ENCODE data around the gene TRMT44.
A peak's percentile ranks its signal among the peaks of the same experiment; 100 is the strongest.

Gene TRMT44

GRCh38 chr4:8469550-8469949 is 29.0 kb downstream of the TRMT44 start:
- no peaks in the 10 kb centered on the region for H3K27me3 ChIP-seq (ENCODE audit: insufficient read depth, low read length)
- H4K8ac ChIP-seq (ENCODE audit: low read depth, low read length): peak overlapping the region; percentile 24
- H3K79me2 ChIP-seq (ENCODE audit: control insufficient read depth, insufficient read depth, low read length, poor library complexity): peaks cover 11% of the 10 kb centered on the region
- H2BK5ac ChIP-seq (ENCODE audit: low read depth, low read length, poor library complexity): no peak overlapping the region
- H3K79me1 ChIP-seq (ENCODE audit: low read length): peaks cover 38% of the 10 kb centered on the region
- DNase-seq: no peak
- peak overlapping the region; percentile 45 for H4K91ac ChIP-seq (ENCODE audit: low read depth, low read length)
- peak overlapping the region; percentile 8 for H3K4ac ChIP-seq (ENCODE audit: low read depth, low read length)
- no peak overlapping the region for H4K12ac ChIP-seq (ENCODE audit: low read depth, low read length)
- no CpG with 5 or more reads among the region's 14 CpGs for WGBS (ENCODE audit: extremely low coverage, insufficient coverage, insufficient read length)
- no peak overlapping the region for H2AFZ ChIP-seq (ENCODE audit: insufficient read depth, low read length, poor library complexity)
- peaks cover 20 to 23% of the 10 kb centered on the region in 2 experiments for H3K4me1 ChIP-seq (ENCODE audit: control insufficient read depth in 1 of 2, insufficient read depth in 2 of 2, low read length in 2 of 2)
- H3K9me3 ChIP-seq (ENCODE audit: insufficient read depth, low read depth, low read length): no peaks in the 10 kb centered on the region
- H2BK120ac ChIP-seq (ENCODE audit: insufficient read depth, low read length, poor library complexity): peak overlapping the region; percentile 19
- H3K9ac ChIP-seq (ENCODE audit: low read length): no peak overlapping the region
- H3K4me3 ChIP-seq (ENCODE audit: low read depth, low read length): no peak overlapping the region
- peak overlapping the region; percentile 30 for H3K14ac ChIP-seq (ENCODE audit: low read length)
- H2BK12ac ChIP-seq (ENCODE audit: low read length): peak overlapping the region; percentile 72
- H2AK5ac ChIP-seq (ENCODE audit: low read length): peak overlapping the region; percentile 65
- H3K18ac ChIP-seq (ENCODE audit: low read length): peak overlapping the region; percentile 62
- peaks cover 34 to 39% of the 10 kb centered on the region in 2 experiments for H3K36me3 ChIP-seq (ENCODE audit: control insufficient read depth in 1 of 2, insufficient read depth in 2 of 2, low read length in 2 of 2)
- no peak overlapping the region for H3K27ac ChIP-seq (ENCODE audit: low read depth, low read length)
- H3K4me2 ChIP-seq (ENCODE audit: low read length): no peak overlapping the region
- no peak overlapping the region for H3K23ac ChIP-seq (ENCODE audit: low read length)

- DNase-seq: no peak
- Histone ChIP-seq H2BK5ac (ENCODE audit: low read depth, low read length, poor library complexity) (no peak overlapping the region), H3K9ac (ENCODE audit: low read length) (no peak overlapping the region), H3K27ac (ENCODE audit: low read depth, low read length) (no peak overlapping the region), H3K79me2 (ENCODE audit: control insufficient read depth, insufficient read depth, low read length, poor library complexity) (peaks cover 11% of the 10 kb centered on the region), H3K23ac (ENCODE audit: low read length) (no peak overlapping the region), H4K12ac (ENCODE audit: low read depth, low read length) (no peak overlapping the region), H2AK5ac (ENCODE audit: low read length) (peak overlapping the region; percentile 3), H2BK120ac (ENCODE audit: insufficient read depth, low read length, poor library complexity) (peak overlapping the region; percentile 0), H3K4me1 (ENCODE audit: control insufficient read depth in 1 of 2, insufficient read depth in 2 of 2, low read length in 2 of 2) (peaks cover 18 to 23% of the 10 kb centered on the region in 2 experiments), H3K79me1 (ENCODE audit: low read length) (peaks cover 38% of the 10 kb centered on the region), H3K9me3 (ENCODE audit: insufficient read depth, low read depth, low read length) (no peaks in the 10 kb centered on the region), H3K4me3 (ENCODE audit: low read depth, low read length) (no peak overlapping the region), H3K27me3 (ENCODE audit: insufficient read depth, low read length) (no peaks in the 10 kb centered on the region), H2AFZ (ENCODE audit: insufficient read depth, low read length, poor library complexity) (no peak overlapping the region), H3K18ac (ENCODE audit: low read length) (peak overlapping the region; percentile 12), H4K91ac (ENCODE audit: low read depth, low read length) (peak overlapping the region; percentile 4), H3K4ac (ENCODE audit: low read depth, low read length) (no peak overlapping the region), H3K36me3 (ENCODE audit: control insufficient read depth in 1 of 2, insufficient read depth in 2 of 2, low read length in 2 of 2) (peaks cover 37 to 38% of the 10 kb centered on the region in 2 experiments), H3K4me2 (ENCODE audit: low read length) (no peak overlapping the region), H4K8ac (ENCODE audit: low read depth, low read length) (no peak overlapping the region), H3K14ac (ENCODE audit: low read length) (peak overlapping the region; percentile 7), H2BK12ac (ENCODE audit: low read length) (peak overlapping the region; percentile 58)
- WGBS (ENCODE audit: extremely low coverage, insufficient coverage, insufficient read length): 100% methylated on average over 5 of the region's 14 CpGs
These were observed 30.0 kb downstream of the TRMT44 start for GRCh38 chr4:8470451-8471024.

GRCh38 chr4:8471211-8471875 is 30.8 kb downstream of the TRMT44 start:
- peak overlapping the region; percentile 22 for H3K4ac ChIP-seq (ENCODE audit: low read depth, low read length)
- peak overlapping the region; percentile 19 for H2BK12ac ChIP-seq (ENCODE audit: low read length)
- H4K12ac ChIP-seq (ENCODE audit: low read depth, low read length): no peak overlapping the region
- H2BK5ac ChIP-seq (ENCODE audit: low read depth, low read length, poor library complexity): no peak overlapping the region
- H3K23ac ChIP-seq (ENCODE audit: low read length): no peak overlapping the region
- H3K36me3 ChIP-seq (ENCODE audit: control insufficient read depth in 1 of 2, insufficient read depth in 2 of 2, low read length in 2 of 2): peaks cover 37 to 38% of the 10 kb centered on the region in 2 experiments
- peak overlapping the region; percentile 58 for H3K14ac ChIP-seq (ENCODE audit: low read length)
- H3K18ac ChIP-seq (ENCODE audit: low read length): peak overlapping the region; percentile 51
- H3K9me3 ChIP-seq (ENCODE audit: insufficient read depth, low read depth, low read length): no peaks in the 10 kb centered on the region
- H3K4me2 ChIP-seq (ENCODE audit: low read length): no peak overlapping the region
- H3K4me1 ChIP-seq (ENCODE audit: control insufficient read depth in 1 of 2, insufficient read depth in 2 of 2, low read length in 2 of 2): peaks cover 18 to 23% of the 10 kb centered on the region in 2 experiments
- peak overlapping the region; percentile 11 for H3K27ac ChIP-seq (ENCODE audit: low read depth, low read length)
- no CpG with 5 or more reads among the region's 24 CpGs for WGBS (ENCODE audit: extremely low coverage, insufficient coverage, insufficient read length)
- H3K27me3 ChIP-seq (ENCODE audit: insufficient read depth, low read length): no peaks in the 10 kb centered on the region
- no peak overlapping the region for H3K4me3 ChIP-seq (ENCODE audit: low read depth, low read length)
- H4K91ac ChIP-seq (ENCODE audit: low read depth, low read length): peak overlapping the region; percentile 72
- no peak overlapping the region for H3K9ac ChIP-seq (ENCODE audit: low read length)
- DNase-seq: no peak
- H3K79me2 ChIP-seq (ENCODE audit: control insufficient read depth, insufficient read depth, low read length, poor library complexity): peaks cover 11% of the 10 kb centered on the region
- H2BK120ac ChIP-seq (ENCODE audit: insufficient read depth, low read length, poor library complexity): peak overlapping the region; percentile 44
- no peak overlapping the region for H4K8ac ChIP-seq (ENCODE audit: low read depth, low read length)
- peak overlapping the region; percentile 67 for H2AK5ac ChIP-seq (ENCODE audit: low read length)
- H2AFZ ChIP-seq (ENCODE audit: insufficient read depth, low read length, poor library complexity): no peak overlapping the region
- peaks cover 37% of the 10 kb centered on the region for H3K79me1 ChIP-seq (ENCODE audit: low read length)

- no peak for DNase-seq
- H3K27me3 ChIP-seq (ENCODE audit: insufficient read depth, low read length): no peaks in the 10 kb centered on the region
- H4K8ac ChIP-seq (ENCODE audit: low read depth, low read length): peak overlapping the region; percentile 55
- no CpG with 5 or more reads among the region's 8 CpGs for WGBS (ENCODE audit: extremely low coverage, insufficient coverage, insufficient read length)
- no peak overlapping the region for H3K9ac ChIP-seq (ENCODE audit: low read length)
- H2BK5ac ChIP-seq (ENCODE audit: low read depth, low read length, poor library complexity): peak overlapping the region; percentile 49
- H3K27ac ChIP-seq (ENCODE audit: low read depth, low read length): peak overlapping the region; percentile 77
- H3K4ac ChIP-seq (ENCODE audit: low read depth, low read length): peak overlapping the region; percentile 68
- H4K91ac ChIP-seq (ENCODE audit: low read depth, low read length): peak overlapping the region; percentile 68
- H3K14ac ChIP-seq (ENCODE audit: low read length): peak overlapping the region; percentile 86
- H2BK120ac ChIP-seq (ENCODE audit: insufficient read depth, low read length, poor library complexity): peak overlapping the region; percentile 45
- peaks cover 18 to 23% of the 10 kb centered on the region in 2 experiments for H3K4me1 ChIP-seq (ENCODE audit: control insufficient read depth in 1 of 2, insufficient read depth in 2 of 2, low read length in 2 of 2)
- peak overlapping the region; percentile 86 for H2BK12ac ChIP-seq (ENCODE audit: low read length)
- peak overlapping the region; percentile 2 for H4K12ac ChIP-seq (ENCODE audit: low read depth, low read length)
- no peaks in the 10 kb centered on the region for H3K9me3 ChIP-seq (ENCODE audit: insufficient read depth, low read depth, low read length)
- peaks cover 38 to 42% of the 10 kb centered on the region in 2 experiments for H3K36me3 ChIP-seq (ENCODE audit: control insufficient read depth in 1 of 2, insufficient read depth in 2 of 2, low read length in 2 of 2)
- no peak overlapping the region for H3K23ac ChIP-seq (ENCODE audit: low read length)
- H3K79me1 ChIP-seq (ENCODE audit: low read length): peaks cover 36% of the 10 kb centered on the region
- peak overlapping the region; percentile 86 for H3K18ac ChIP-seq (ENCODE audit: low read length)
- H2AK5ac ChIP-seq (ENCODE audit: low read length): peak overlapping the region; percentile 6
- H2AFZ ChIP-seq (ENCODE audit: insufficient read depth, low read length, poor library complexity): no peak overlapping the region
- H3K4me3 ChIP-seq (ENCODE audit: low read depth, low read length): no peak overlapping the region
- peaks cover 11% of the 10 kb centered on the region for H3K79me2 ChIP-seq (ENCODE audit: control insufficient read depth, insufficient read depth, low read length, poor library complexity)
- no peak overlapping the region for H3K4me2 ChIP-seq (ENCODE audit: low read length)
These were observed 31.6 kb downstream of the TRMT44 start for GRCh38 chr4:8472158-8472688.

Measured in trophoblast cell (in vitro differentiated cells and primary cell).